ENCODE results near the gene RAI14.

DNA sequence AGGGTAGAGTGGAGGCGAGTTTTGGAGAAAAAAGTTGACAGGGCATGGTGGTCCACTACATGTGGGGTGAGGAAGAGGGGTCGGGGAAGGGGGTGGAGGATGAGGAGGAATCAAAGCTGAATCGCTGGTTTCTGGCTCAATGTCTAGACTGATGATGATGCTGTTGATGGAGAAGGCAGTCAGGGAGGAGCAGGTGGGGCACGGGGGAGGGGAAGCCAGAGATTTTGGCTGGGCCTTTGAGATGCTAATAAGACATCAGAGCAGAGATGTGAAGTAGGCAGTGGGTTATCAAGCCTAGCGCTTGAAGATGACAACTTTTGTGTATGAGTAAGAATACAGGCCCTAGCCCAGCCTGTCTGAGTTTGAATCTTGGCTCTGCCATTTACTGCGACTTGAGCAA lies 150.4 kb downstream of the RAI14 start:
- TF ChIP-seq, protein P1, sequence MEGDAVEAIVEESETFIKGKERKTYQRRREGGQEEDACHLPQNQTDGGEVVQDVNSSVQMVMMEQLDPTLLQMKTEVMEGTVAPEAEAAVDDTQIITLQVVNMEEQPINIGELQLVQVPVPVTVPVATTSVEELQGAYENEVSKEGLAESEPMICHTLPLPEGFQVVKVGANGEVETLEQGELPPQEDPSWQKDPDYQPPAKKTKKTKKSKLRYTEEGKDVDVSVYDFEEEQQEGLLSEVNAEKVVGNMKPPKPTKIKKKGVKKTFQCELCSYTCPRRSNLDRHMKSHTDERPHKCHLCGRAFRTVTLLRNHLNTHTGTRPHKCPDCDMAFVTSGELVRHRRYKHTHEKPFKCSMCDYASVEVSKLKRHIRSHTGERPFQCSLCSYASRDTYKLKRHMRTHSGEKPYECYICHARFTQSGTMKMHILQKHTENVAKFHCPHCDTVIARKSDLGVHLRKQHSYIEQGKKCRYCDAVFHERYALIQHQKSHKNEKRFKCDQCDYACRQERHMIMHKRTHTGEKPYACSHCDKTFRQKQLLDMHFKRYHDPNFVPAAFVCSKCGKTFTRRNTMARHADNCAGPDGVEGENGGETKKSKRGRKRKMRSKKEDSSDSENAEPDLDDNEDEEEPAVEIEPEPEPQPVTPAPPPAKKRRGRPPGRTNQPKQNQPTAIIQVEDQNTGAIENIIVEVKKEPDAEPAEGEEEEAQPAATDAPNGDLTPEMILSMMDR (IDR thresholded peaks at IDR 0.05), result no peak
- no peak for TF ChIP-seq POLR2A (IDR thresholded peaks at IDR 0.05)

Data from vagina (tissue), 2 donors.